GM19099 (cell line): ENCODE measurements around the gene HSPA1A.

ENCODE experiments used
- POLR2A ChIP-seq: IDR thresholded peaks from 3 replicates; pipeline ENCODE4 v1.6.1; 2011; ENCODE audit warnings: low read depth; ENCODE audit not compliant: insufficient read length; ENCODE audit errors: extremely low read depth

Gene HSPA1A

GRCh38 chr6:31844507-31844906 is 29.2 kb downstream of the HSPA1A start:
- TF ChIP-seq POLR2A = no peak

GRCh38 chr6:31847276-31847978 is 32.1 kb downstream of the HSPA1A start:
- TF ChIP-seq POLR2A = no peak

GRCh38 chr6:31850765-31851484 is 35.6 kb downstream of the HSPA1A start:
- TF ChIP-seq POLR2A = no peak

GRCh38 chr6:31851485-31851832 is 36.1 kb downstream of the HSPA1A start:
- TF ChIP-seq POLR2A = no peak

GRCh38 chr6:31858707-31859106 is 43.4 kb downstream of the HSPA1A start:
- TF ChIP-seq POLR2A = no peak

GRCh38 chr6:31859923-31860322 is 44.6 kb downstream of the HSPA1A start:
- no peak for TF ChIP-seq POLR2A

GRCh38 chr6:31860349-31860748 is 45.0 kb downstream of the HSPA1A start:
- TF ChIP-seq POLR2A = no peak

GRCh38 chr6:31861150-31861549 is 45.8 kb downstream of the HSPA1A start:
- no peak for TF ChIP-seq POLR2A

GRCh38 chr6:31861919-31862343 is 46.6 kb downstream of the HSPA1A start:
- no peak for TF ChIP-seq POLR2A

GRCh38 chr6:31862344-31863235 is 47.2 kb downstream of the HSPA1A start, which contains the start of gene NEU1:
Gene NEU1, minus strand, starts transcription at chr6:31862821. Its CDS starts 45 bp downstream, at chr6:31862776.
- TF ChIP-seq POLR2A = peak; percentile 99

GRCh38 chr6:31864818-31865204 is 49.5 kb downstream of the HSPA1A start:
- no peak for TF ChIP-seq POLR2A

GRCh38 chr6:31865205-31866118 is 50.1 kb downstream of the HSPA1A start:
- no peak for TF ChIP-seq POLR2A
